Endodermal cell (in vitro differentiated cells): ENCODE data around the gene MAFB. TPM values are rescaled to one million over a fixed set of nuclear protein-coding genes. Genes with fewer than 3 reads are reported as not detected.

Experiments used
- DNase-seq: peaks from one replicate; pipeline ENCODE4 v3.0.0-alpha.2; 2017
- H3K27ac ChIP-seq: 2 replicates; pipeline ENCODE4 v1.5.1; 2013; ENCODE audit warnings: mild to moderate bottlenecking, low read depth, low read length, moderate library complexity
- H3K27me3 ChIP-seq: 2 replicates; pipeline ENCODE4 v1.6.1; 2013; ENCODE audit warnings: mild to moderate bottlenecking, low read length, moderate library complexity; ENCODE audit not compliant: insufficient read depth, control insufficient read depth, poor library complexity, severe bottlenecking
- H3K36me3 ChIP-seq: 2 replicates; pipeline ENCODE4 v1.7.0; 2013; ENCODE audit warnings: mild to moderate bottlenecking, low read length, moderate library complexity; ENCODE audit not compliant: control insufficient read depth, insufficient read depth
- H3K4me1 ChIP-seq: one replicate; pipeline ENCODE4 v1.7.0; 2013; ENCODE audit warnings: low read length; ENCODE audit not compliant: control insufficient read depth, insufficient read depth
- H3K4me3 ChIP-seq: 2 replicates; pipeline ENCODE4 v1.5.1; 2013; ENCODE audit warnings: mild to moderate bottlenecking, low read length, moderate library complexity
- H3K9ac ChIP-seq: 2 replicates; pipeline ENCODE4 v1.6.1; 2013; ENCODE audit warnings: mild to moderate bottlenecking, low read length, moderate library complexity; ENCODE audit not compliant: poor library complexity, severe bottlenecking; ENCODE audit errors: extremely low read depth
- H3K9me3 ChIP-seq: 2 replicates; pipeline ENCODE4 v1.6.1; 2013; ENCODE audit warnings: mild to moderate bottlenecking, low read length, moderate library complexity; ENCODE audit not compliant: control insufficient read depth
- H3K27ac Mint-ChIP-seq: 2 replicates; pipeline ENCODE4 v1.8.0; 2020; ENCODE audit warnings: mixed read lengths
- H3K27me3 Mint-ChIP-seq: 2 replicates; pipeline ENCODE4 v1.8.0; 2021; ENCODE audit warnings: mild to moderate bottlenecking, mixed read lengths; ENCODE audit not compliant: insufficient read depth
- H3K36me3 Mint-ChIP-seq: 2 replicates; pipeline ENCODE4 v1.8.0; 2020; ENCODE audit warnings: low read depth, mixed read lengths
- H3K4me1 Mint-ChIP-seq: 2 replicates; pipeline ENCODE4 v1.8.0; 2020; ENCODE audit warnings: mixed read lengths
- H3K4me3 Mint-ChIP-seq: 2 replicates; pipeline ENCODE4 v1.8.0; 2020; ENCODE audit warnings: mild to moderate bottlenecking, moderate library complexity, mixed read lengths
- H3K9me3 Mint-ChIP-seq: 2 replicates; pipeline ENCODE4 v1.8.0; 2020; ENCODE audit warnings: mild to moderate bottlenecking, mixed read lengths
- WGBS, 2 experiments: methylation state at CpG; one replicate each; pipeline versions ENCODE4 v1.1.5 to v1.1.7; 2013; ENCODE audit warnings: missing lambda C conversion rate in 2 of 2, mixed read lengths in 1 of 2; ENCODE audit not compliant: insufficient coverage in 1 of 2, insufficient read length in 1 of 2; 5-methylcytosine and 5-hydroxymethylcytosine counted together
- total RNA-seq, 2 donors: library from RNA; stranded (reverse); fragmentation: NEBNext Ultra II Directional in 1 of 2; extraction: Animal tissue kit (Norgen Biotek cat#: 25700) in 1 of 2; gene quantifications; 2 replicates in 1 of 2; 3 replicates in 1 of 2; pipeline ENCODE4 v1.2.1, GENCODE V29; 2021
- TF ChIP-seq, protein P1 (sequence below): fragments of 200-600 bp; sonication (generic); conservative IDR thresholded peaks from 2 replicates; pipeline ENCODE4 v1.5.0; 2021; ENCODE audit warnings: antibody characterized with exemption, mild to moderate bottlenecking

MAFB gene
- total RNA-seq, 2 donors from 2014 or later: 0.90 to 1.5 TPM

DNA sequence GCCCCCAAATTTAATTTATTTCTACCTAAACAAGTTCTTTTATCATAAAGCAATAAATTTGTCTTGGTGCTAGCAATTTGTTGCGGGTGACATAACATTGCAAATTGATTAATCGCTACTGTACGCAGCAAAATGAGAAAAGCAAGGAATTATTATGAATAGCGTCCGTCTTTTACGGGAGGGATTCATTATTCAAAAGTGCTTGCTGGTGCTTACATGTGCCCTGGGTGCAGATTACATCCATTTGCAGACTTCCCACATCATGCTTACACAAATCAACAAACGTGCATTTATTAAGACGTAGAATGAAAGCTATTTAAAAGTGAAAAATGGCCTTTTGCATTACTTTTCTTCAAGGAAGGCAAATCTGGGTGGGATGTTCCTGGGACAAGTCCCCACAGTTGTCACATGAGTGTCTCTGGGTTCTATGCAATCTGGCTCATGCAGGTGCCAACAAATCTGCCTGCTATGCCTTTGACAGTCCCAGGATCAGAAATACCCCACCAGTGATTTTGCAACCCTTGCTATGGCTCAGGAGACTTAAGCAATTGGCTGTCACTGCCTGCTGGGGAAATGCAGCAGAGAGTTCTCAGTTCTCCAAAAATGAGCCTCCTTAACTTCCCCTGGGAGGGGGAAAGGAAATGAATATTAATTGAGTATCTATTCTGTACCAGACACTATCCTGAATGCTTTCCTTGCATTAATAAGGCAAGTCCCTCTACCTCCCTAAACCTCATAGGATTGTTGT is 30.1 kb upstream of the MAFB start:
- no peak overlapping the region for H3K4me3 Mint-ChIP-seq
- no peaks in the 10 kb centered on the region for H3K27me3 Mint-ChIP-seq
- H3K36me3 Mint-ChIP-seq: no peaks in the 10 kb centered on the region
- Histone ChIP-seq H3K4me1 (peaks cover 10% of the 10 kb centered on the region), H3K9ac (no peak overlapping the region), H3K4me3 (no peak overlapping the region), H3K27me3 (no peaks in the 10 kb centered on the region), H3K27ac (no peak overlapping the region), H3K9me3 (no peaks in the 10 kb centered on the region), H3K36me3 (no peaks in the 10 kb centered on the region)
- H3K9me3 Mint-ChIP-seq: no peaks in the 10 kb centered on the region
- 91 to 99% methylated on average over 8 of the region's 8 CpGs for WGBS, 2 experiments
- H3K4me1 Mint-ChIP-seq: peaks cover 9% of the 10 kb centered on the region
- no peak overlapping the region for H3K27ac Mint-ChIP-seq
- DNase-seq: no peak
- TF ChIP-seq, protein P1, sequence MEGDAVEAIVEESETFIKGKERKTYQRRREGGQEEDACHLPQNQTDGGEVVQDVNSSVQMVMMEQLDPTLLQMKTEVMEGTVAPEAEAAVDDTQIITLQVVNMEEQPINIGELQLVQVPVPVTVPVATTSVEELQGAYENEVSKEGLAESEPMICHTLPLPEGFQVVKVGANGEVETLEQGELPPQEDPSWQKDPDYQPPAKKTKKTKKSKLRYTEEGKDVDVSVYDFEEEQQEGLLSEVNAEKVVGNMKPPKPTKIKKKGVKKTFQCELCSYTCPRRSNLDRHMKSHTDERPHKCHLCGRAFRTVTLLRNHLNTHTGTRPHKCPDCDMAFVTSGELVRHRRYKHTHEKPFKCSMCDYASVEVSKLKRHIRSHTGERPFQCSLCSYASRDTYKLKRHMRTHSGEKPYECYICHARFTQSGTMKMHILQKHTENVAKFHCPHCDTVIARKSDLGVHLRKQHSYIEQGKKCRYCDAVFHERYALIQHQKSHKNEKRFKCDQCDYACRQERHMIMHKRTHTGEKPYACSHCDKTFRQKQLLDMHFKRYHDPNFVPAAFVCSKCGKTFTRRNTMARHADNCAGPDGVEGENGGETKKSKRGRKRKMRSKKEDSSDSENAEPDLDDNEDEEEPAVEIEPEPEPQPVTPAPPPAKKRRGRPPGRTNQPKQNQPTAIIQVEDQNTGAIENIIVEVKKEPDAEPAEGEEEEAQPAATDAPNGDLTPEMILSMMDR: no peak

DNA sequence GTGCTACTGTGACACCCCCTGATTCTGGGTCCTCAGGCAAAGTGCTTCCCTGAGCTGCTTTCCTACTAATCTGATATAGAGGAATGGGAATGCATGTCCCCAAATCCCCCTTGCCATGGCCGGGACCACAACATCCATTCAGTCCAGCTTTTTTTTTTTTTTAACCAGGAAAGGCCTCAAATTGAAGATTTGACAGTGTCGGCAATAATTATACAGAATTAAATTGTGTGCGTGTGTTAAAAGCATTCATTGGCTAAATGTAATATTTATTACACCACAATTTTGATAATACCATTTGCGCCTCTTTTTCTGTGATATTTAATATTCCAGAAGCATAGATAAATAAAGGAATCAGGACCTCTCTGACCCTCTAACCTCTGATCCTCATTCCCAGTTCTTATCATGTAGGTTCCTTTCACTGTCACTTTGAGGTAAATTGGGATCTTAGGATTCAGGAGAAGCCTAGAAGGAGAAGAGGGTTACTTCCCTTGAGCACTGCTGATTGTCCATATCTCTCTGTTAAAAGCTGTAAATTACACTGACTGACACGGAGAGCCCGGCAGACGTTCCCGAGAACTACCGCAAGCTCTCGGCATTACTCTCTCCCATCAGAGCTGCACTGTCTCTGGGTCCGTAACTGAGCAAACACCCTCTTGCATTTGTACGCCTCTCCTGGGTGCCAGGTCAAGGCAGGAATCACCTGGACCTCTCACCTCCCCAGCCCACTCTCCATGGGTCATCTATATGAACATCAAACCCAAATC is 29.4 kb upstream of the MAFB start:
- no peaks in the 10 kb centered on the region for H3K9me3 Mint-ChIP-seq
- H3K27me3 Mint-ChIP-seq: no peaks in the 10 kb centered on the region
- peaks cover 9% of the 10 kb centered on the region for H3K4me1 Mint-ChIP-seq
- H3K4me3 Mint-ChIP-seq: no peak overlapping the region
- no peak overlapping the region for H3K27ac Mint-ChIP-seq
- peaks cover 10% of the 10 kb centered on the region for H3K4me1 ChIP-seq
- no peak overlapping the region for H3K4me3 ChIP-seq
- H3K36me3 Mint-ChIP-seq: no peaks in the 10 kb centered on the region
- H3K9me3 ChIP-seq: no peaks in the 10 kb centered on the region
- no peak overlapping the region for H3K9ac ChIP-seq
- no peak for DNase-seq
- H3K27me3 ChIP-seq: no peaks in the 10 kb centered on the region
- 80 to 100% methylated on average over 5 to 9 of the region's 12 CpGs for WGBS, 2 experiments
- H3K36me3 ChIP-seq: no peaks in the 10 kb centered on the region
- TF ChIP-seq, protein P1: no peak
- no peak overlapping the region for H3K27ac ChIP-seq

DNA sequence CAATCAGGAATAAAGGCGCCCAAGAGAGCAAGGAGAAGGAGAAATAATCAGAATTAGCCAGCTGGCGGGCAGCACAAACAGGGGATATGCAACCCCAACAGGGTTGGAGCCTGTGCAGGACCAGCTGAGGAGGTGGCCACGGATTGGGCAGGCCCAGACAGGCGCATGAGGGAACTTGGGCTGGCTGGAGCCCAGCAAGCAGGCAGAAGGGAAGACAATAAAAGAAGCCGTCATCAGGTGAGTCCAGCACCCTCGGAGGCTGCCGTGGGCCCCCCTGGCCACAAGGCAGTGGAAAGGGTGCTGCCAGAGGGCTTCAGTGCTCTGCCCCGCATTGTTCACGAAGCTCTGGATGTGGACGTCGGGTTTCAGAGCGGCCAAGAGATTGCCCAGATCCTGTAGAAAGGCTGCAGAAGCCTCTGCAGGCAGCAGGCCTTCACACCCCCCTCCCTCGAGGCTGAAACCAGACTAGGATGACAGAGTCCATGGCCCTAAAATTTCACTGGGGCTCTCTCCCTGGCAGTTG is 28.4 kb upstream of the MAFB start:
- WGBS, 2 experiments: 90 to 91% methylated on average over 13 of the region's 13 CpGs
- DNase-seq: no peak
- Mint-ChIP-seq H3K27ac (no peak overlapping the region), H3K9me3 (no peaks in the 10 kb centered on the region), H3K4me3 (no peak overlapping the region), H3K4me1 (peaks cover 9% of the 10 kb centered on the region), H3K36me3 (no peaks in the 10 kb centered on the region), H3K27me3 (no peaks in the 10 kb centered on the region)
- Histone ChIP-seq H3K27ac (no peak overlapping the region), H3K27me3 (no peaks in the 10 kb centered on the region), H3K4me1 (peaks cover 10% of the 10 kb centered on the region), H3K4me3 (no peak overlapping the region), H3K36me3 (no peaks in the 10 kb centered on the region), H3K9ac (no peak overlapping the region), H3K9me3 (no peaks in the 10 kb centered on the region)
- TF ChIP-seq, protein P1: no peak
